Stimulated activated CD4-positive, alpha-beta T cell treated with anti-CD3 and anti-CD28 coated beads, Interleukin-15, amount 100 ng/mL, for 1 hour (primary cell): ENCODE results near the gene SH3BP5L.

Experiments
- DNase-seq, 2 donors: peaks; one replicate each; pipeline ENCODE4 v3.0.0-alpha.2; 2020; ENCODE audit warnings: low read depth in 1 of 2, low spot score in 1 of 2

SH3BP5L gene

DNA sequence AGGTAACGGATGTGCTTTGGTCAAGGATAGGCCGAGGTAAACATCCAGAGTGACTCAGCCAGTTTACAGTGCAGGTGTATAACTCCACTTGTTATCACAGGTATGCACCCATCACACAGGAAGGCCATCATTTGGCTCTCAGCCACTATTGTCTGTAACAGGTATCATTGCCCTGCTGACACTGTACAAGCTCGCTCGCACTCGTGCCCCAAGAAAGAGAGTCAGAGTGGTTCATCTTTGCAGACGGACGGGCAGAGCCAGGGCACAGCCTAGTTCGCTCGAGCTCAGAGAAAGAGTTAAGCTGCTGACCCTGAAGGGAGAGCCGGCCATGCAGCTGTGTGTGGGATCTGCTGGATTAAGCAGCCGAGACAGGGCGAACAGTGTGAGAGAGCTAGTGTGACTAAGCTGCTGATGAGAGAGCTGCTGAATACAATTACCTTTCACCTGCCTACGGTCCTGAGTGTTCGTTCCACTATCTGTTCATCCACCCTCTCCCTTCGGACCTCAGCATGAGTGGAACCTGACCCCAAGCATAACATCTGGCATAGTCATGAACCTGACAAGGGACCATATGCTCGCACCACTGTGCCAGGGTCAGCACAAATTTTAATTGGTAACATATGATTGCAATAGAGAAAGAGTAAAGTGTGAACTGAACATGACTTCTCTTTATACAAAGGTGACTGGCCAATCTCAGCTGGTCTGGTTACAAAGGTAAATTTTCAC is 43.1 kb downstream of the SH3BP5L start:
- DNase-seq: no peak

DNA sequence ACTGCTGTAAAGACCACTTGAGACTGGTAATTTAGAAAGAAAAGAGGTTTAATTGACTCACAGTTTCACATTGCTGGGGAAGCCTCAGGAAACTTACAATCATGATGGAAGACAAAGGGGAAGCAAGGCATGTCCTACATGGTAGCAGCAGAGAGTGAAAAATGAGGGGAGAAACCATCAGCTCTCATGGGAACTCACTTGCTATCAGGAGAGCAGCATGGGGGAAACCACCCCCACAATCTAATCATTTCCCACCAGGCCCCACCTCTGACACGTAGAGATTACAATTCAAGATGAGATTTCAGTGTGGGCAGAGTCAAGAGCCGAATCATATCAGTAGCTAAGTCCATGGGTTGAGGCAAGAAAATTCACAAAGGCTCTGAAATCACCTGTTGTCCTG is 46.4 kb downstream of the SH3BP5L start:
- DNase-seq: no peak

DNA sequence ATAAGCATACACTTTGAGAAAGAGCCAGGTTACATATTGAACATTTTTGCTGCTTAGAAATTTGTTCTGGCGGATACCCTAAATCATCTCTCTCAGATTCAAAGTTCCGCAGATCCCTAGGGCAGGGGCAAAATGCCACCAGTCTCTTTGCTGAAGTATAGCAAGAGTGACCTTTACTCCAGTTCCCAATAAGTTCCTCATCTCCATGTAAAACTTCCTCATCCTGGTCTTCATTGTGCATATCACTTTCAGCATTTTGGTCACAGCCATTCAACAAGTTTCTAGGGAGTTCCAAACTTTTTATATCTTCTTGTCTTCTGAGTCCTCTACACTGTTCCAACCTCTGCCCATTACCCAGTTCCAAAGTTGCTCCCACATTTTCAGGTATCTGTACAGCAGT is 46.8 kb downstream of the SH3BP5L start:
- DNase-seq: no peak

DNA sequence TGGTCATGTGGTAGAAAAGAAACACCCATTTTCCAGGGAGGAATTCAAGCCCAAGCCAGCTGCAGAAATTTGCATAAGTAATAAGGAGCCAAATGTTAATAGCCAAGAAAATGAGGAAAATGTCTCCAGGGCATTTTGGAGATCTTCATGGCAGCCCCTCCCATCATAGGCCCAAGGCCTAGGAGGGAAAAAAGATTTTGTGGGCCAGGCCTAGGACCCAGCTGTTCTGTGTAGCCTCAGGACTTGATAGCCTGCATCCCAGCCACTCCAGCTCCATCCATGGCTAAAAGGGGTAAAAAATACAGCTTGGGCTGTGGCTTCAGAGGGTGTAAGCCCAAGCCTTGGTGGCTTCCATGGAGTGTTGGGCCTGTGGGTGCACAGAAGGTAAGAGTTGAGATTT is 48.7 kb downstream of the SH3BP5L start:
- no peak for DNase-seq

GRCh38 chr1:248775441-248775840 is 50.3 kb downstream of the SH3BP5L start:
- DNase-seq: no peak
